DOHH2 (cell line): Measurements from ENCODE around the gene ST6GALNAC1.

ENCODE experiments used
- CTCF ChIP-seq: fragments of 200-600 bp; sonication (generic); IDR thresholded peaks from one replicate; pipeline ENCODE4 v1.5.1; 2014; ENCODE audit warnings: antibody characterized with exemption, mild to moderate bottlenecking, low read depth, low read length; ENCODE audit not compliant: poor library complexity, severe bottlenecking
- EZH2phosphoT487 ChIP-seq: fragments of 200-600 bp; sonication (generic); IDR thresholded peaks from 2 replicates; pipeline ENCODE4 v1.6.1; 2017; ENCODE audit warnings: borderline replicate concordance, mild to moderate bottlenecking, antibody characterized with exemption, low read length, moderate library complexity, mixed read lengths

DNA sequence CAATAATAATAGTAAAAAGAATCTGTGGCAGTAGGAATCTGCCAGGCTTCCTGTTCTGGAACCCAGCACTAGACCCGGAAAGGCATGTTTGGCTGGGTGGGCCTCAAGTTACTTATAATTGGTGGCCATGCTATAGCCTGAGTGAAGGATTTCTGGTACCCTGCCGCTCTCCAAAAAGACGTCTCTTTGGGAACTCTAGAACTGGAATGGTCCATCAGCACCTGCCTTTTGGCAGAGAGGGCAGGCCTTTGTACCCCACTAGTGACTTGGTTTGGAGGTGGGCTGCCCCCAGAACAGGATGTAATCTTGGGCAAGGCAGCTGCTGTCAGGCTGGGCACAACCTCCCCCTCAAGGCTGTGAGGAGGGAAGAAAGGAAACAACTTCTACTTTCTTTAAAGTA, 29.3 kb upstream of the ST6GALNAC1 start:
- TF ChIP-seq CTCF (no peak), EZH2phosphoT487 (no peak)
